ENCODE results near the gene SMTNL2.

GRCh38 chr17:4596636-4597380, 12.5 kb downstream of the SMTNL2 start:
- TF ChIP-seq CTCF (IDR thresholded peaks at IDR 0.05) (no peak), POLR2A (IDR thresholded peaks at IDR 0.05) (no peak)
